Mesothelial cell of epicardium (in vitro differentiated cells): ENCODE results near the gene ASCL5. TPM values are rescaled to one million over a fixed set of nuclear protein-coding genes. Genes with fewer than 3 reads are reported as not detected.
A peak's percentile ranks its signal among the peaks of the same experiment; 100 is the strongest.

Source experiments
- DNase-seq, 2 experiments: peaks; one replicate each; pipeline ENCODE4 v3.0.0; 2021; ENCODE audit warnings: low spot score in 2 of 2; ENCODE audit not compliant: unreplicated experiment in 2 of 2
- H3K27ac Mint-ChIP-seq: 2 replicates; pipeline ENCODE4 v1.8.0; 2021; ENCODE audit warnings: mixed read lengths
- H3K27me3 Mint-ChIP-seq: 2 replicates; pipeline ENCODE4 v1.8.0; 2021; ENCODE audit warnings: low read depth, mixed read lengths
- H3K36me3 Mint-ChIP-seq: 2 replicates; pipeline ENCODE4 v1.8.0; 2021; ENCODE audit warnings: mixed read lengths
- H3K4me1 Mint-ChIP-seq: 2 replicates; pipeline ENCODE4 v1.8.0; 2021; ENCODE audit warnings: mixed read lengths
- H3K4me3 Mint-ChIP-seq: 2 replicates; pipeline ENCODE4 v1.8.0; 2021; ENCODE audit warnings: mild to moderate bottlenecking, moderate library complexity, mixed read lengths
- H3K9me3 Mint-ChIP-seq: 2 replicates; pipeline ENCODE4 v1.8.0; 2021; ENCODE audit warnings: mixed read lengths
- total RNA-seq: library from RNA; stranded (reverse); gene quantifications from 3 replicates; pipeline ENCODE4 v1.2.1, GENCODE V29; 2021
- TF ChIP-seq, protein P1 (sequence below): fragments of 200-600 bp; sonication (generic); IDR thresholded peaks from one replicate; pipeline ENCODE4 v1.5.0; 2021; ENCODE audit warnings: antibody characterized with exemption; ENCODE audit not compliant: unreplicated experiment

Gene ASCL5, protein sequence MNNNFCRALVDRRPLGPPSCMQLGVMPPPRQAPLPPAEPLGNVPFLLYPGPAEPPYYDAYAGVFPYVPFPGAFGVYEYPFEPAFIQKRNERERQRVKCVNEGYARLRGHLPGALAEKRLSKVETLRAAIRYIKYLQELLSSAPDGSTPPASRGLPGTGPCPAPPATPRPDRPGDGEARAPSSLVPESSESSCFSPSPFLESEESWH
- total RNA-seq: not detected in 3 replicates

DNA sequence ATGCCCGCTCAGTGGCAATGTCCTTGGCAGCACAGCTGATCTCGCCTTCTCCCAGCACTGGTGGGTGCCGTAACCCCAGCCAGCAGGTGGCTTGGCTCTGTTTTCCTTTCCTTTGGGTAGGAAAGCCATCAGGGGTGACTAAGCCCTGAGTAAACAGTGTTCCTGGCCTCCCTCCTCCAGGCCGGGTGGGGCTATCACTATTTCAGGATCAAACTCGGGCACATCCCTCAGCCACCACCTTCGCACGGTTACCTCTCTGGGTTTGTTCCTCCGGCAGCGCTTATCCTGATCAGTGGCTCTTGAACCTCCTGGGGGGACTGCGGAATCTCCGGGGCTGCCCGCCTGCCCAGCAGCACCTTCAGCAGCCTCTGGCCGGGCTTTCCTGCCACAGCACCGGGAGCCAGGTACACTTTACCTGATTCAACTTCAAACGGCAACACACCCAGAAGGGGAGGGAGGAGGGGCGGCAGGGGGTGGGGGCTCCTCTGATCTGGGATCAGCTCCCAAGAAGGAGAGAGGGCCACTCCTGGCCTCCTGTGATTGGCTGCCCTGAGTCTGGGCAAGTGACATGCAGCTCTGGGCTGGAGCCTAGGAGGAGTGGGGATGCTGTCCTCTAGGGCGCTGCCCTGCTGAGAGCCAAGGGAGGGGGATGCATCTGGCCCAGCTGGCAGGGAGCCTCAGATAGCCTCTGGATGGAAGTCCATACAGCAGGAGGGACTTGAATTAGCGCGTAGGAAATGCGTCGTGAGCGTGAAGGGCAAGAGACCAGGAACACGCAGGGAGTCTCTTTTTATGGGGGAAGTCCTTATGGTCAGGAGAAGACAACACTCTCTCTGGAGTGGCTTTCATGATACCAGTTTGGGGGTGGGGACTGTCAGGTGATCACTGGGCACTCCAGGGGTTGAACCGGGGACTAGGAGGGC, at the start of gene ASCL5:
Gene ASCL5 (minus strand): TSS at position 353 of the 923 bp plus-strand sequence. CDS start 11,812 bp downstream, outside the sequence.
- TF ChIP-seq, protein P1, sequence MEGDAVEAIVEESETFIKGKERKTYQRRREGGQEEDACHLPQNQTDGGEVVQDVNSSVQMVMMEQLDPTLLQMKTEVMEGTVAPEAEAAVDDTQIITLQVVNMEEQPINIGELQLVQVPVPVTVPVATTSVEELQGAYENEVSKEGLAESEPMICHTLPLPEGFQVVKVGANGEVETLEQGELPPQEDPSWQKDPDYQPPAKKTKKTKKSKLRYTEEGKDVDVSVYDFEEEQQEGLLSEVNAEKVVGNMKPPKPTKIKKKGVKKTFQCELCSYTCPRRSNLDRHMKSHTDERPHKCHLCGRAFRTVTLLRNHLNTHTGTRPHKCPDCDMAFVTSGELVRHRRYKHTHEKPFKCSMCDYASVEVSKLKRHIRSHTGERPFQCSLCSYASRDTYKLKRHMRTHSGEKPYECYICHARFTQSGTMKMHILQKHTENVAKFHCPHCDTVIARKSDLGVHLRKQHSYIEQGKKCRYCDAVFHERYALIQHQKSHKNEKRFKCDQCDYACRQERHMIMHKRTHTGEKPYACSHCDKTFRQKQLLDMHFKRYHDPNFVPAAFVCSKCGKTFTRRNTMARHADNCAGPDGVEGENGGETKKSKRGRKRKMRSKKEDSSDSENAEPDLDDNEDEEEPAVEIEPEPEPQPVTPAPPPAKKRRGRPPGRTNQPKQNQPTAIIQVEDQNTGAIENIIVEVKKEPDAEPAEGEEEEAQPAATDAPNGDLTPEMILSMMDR: no peak
- peaks cover 3% of the 10 kb centered on the region for H3K36me3 Mint-ChIP-seq
- no peak within 1 kb of the TSS for H3K27ac Mint-ChIP-seq
- H3K9me3 Mint-ChIP-seq: no peaks in the 10 kb centered on the region
- no peak for DNase-seq
- H3K4me1 Mint-ChIP-seq: peaks cover 6% of the 10 kb centered on the region
- peaks cover 18% of the 10 kb centered on the region for H3K27me3 Mint-ChIP-seq
- H3K4me3 Mint-ChIP-seq: no peak within 1 kb of the TSS

DNA sequence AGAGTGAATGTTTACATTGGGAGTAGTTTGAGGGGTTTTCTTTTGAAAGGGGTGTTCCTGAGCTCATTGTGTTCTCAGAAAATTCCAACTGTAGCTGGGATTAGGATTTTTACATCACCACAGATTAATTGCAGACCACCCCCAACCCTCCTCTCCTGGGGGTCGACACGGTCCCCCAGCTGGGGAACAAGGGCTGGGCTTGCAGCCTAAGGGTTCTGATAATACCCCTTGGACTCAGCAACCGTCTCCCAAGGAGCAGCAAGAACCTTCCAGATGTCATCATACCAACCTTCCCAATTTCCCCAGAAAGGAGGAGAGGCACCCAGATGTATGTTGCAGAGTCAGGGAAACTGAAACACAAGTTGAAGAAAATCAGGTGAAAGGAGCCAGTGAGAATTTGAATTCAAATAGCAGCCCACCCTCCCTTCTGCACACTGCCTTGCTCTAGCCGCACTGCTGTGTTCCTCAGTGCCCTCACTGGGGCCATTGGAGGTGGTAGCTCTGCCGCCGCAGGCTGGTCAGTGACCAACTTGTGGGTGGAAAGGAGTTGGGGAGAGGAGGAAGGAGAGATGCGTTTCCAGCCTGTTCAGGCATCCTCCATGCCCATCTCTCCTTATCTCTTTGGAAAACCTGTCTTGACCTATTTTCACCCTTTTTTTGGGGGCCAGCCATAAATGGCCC, 49.0 kb upstream of the ASCL5 start:
- H3K27ac Mint-ChIP-seq: no peak overlapping the region
- H3K4me1 Mint-ChIP-seq: peaks cover 11% of the 10 kb centered on the region
- H3K36me3 Mint-ChIP-seq: no peaks in the 10 kb centered on the region
- H3K4me3 Mint-ChIP-seq: no peak overlapping the region
- TF ChIP-seq, protein P1: no peak
- peaks cover 11% of the 10 kb centered on the region for H3K9me3 Mint-ChIP-seq
- DNase-seq: no peak
- no peaks in the 10 kb centered on the region for H3K27me3 Mint-ChIP-seq

DNA sequence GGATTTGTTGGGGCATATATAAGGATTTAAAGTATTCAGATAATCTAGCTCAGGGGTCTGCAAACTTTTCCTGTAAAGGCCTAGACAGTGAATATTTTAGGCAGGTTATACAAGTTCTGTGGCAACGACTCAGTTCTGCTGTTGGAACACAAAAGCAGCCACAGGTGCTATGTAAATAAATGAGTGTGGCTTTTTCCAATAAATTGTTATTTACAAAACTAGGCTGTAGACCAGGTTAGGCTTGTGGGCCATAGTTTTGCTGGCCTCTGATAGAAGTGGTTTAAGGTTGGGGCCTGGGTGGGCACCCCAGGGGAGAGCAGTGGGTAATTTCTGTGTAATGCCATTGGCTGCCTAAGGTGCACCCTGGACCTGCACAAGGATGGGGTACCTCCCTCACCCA, 46.8 kb upstream of the ASCL5 start:
- Mint-ChIP-seq H3K27me3 (no peaks in the 10 kb centered on the region), H3K27ac (no peak overlapping the region), H3K4me3 (no peak overlapping the region), H3K4me1 (peaks cover 13% of the 10 kb centered on the region), H3K36me3 (no peaks in the 10 kb centered on the region), H3K9me3 (peaks cover 4% of the 10 kb centered on the region)
- TF ChIP-seq, protein P1: no peak
- DNase-seq: no peak

DNA sequence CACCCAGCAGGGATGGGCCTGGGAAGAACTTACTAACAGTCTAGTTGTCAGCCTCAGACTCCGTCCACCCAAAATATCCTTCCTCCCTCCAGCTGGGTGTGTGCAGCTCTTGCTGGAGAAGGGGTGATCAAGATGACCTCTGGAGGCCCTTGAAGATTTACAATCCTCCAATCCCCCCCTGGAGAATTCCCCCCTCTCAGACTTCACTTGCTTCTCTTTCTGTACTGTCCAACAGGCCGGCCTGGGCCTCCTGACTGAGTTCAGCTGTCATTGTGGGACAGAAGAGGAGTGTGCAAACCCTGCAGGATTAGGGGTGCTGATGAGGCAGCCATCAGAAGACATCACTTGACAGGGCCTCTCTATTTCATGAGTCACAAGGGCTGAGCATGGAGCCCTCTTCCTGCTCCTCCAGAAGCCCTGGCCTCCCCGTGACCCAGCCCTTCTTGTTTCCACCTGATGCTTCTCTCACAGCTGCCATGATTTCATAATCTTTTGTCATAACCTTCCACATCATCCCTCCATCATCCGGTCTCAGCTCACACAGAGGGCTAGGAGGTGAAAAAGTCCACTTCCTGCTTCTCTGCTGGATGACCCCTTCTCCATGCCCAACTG, 46.1 kb upstream of the ASCL5 start:
- peak overlapping the region; percentile 41 for H3K27ac Mint-ChIP-seq
- no peaks in the 10 kb centered on the region for H3K9me3 Mint-ChIP-seq
- peaks cover 13% of the 10 kb centered on the region for H3K4me1 Mint-ChIP-seq
- no peaks in the 10 kb centered on the region for H3K36me3 Mint-ChIP-seq
- no peak overlapping the region for H3K4me3 Mint-ChIP-seq
- no peaks in the 10 kb centered on the region for H3K27me3 Mint-ChIP-seq
- TF ChIP-seq, protein P1: no peak
- no peak for DNase-seq

DNA sequence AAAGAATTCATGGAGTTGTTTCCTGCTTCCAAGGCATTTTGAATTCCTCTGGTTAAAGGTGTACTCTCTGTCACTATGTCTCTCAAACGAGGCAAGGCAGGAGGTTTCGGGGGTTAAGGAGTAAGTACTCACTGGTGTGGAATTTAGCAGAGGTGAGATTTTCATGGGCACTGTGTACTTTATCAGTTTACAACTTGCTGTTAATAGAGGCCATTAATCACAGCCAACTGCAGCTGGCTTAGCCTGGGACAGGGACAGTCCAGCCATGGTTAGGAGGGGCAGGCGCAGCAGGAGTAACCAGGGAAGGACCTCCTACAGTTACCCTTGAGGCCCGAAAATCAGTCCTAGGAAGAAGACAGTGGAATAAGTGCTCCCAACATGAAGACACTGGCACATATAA, 45.3 kb upstream of the ASCL5 start:
- H3K27ac Mint-ChIP-seq: no peak overlapping the region
- H3K9me3 Mint-ChIP-seq: peaks cover 3% of the 10 kb centered on the region
- peak overlapping the region; percentile 80 for H3K4me3 Mint-ChIP-seq
- H3K36me3 Mint-ChIP-seq: no peaks in the 10 kb centered on the region
- DNase-seq: no peak
- TF ChIP-seq, protein P1: no peak
- no peaks in the 10 kb centered on the region for H3K27me3 Mint-ChIP-seq
- H3K4me1 Mint-ChIP-seq: peaks cover 13% of the 10 kb centered on the region
